Transverse colon (tissue), 4 donors: ENCODE results near the gene CGNL1. TPM values are rescaled to one million over a fixed set of nuclear protein-coding genes. Genes with fewer than 3 reads are reported as not detected.

Experiments
- DNase-seq: peaks from one replicate; pipeline ENCODE4 v3.0.0-alpha.2; 2019
- H3K27ac ChIP-seq, 4 donors: fragments of 200-600 bp; sonication (generic); 2 replicates each; pipeline ENCODE4 v1.5.1; 2016 to 2018; ENCODE audit warnings: inconsistent platforms in 4 of 4
- H3K27me3 ChIP-seq: fragments of 200-600 bp; sonication (generic); 2 replicates; pipeline ENCODE4 v1.5.1; 2017; ENCODE audit warnings: inconsistent platforms
- H3K36me3 ChIP-seq, 4 donors: fragments of 200-600 bp; sonication (generic); 2 replicates each; pipeline ENCODE4 v1.5.1; 2017 to 2019; ENCODE audit warnings: inconsistent platforms in 4 of 4
- H3K4me1 ChIP-seq, 4 donors: fragments of 200-600 bp; sonication (generic); 2 replicates each; pipeline ENCODE4 v1.5.1; 2017 to 2020; ENCODE audit warnings: inconsistent platforms in 4 of 4
- H3K4me3 ChIP-seq, 4 donors: fragments of 200-600 bp; sonication (generic); 1 replicate in 1 of 4; 2 replicates in 3 of 4; pipeline versions ENCODE4 v1.5.1 to v1.6.1; 2017 to 2019; ENCODE audit warnings: inconsistent platforms in 4 of 4
- H3K9me3 ChIP-seq, 2 donors: fragments of 200-600 bp; sonication (generic); 2 replicates each; pipeline ENCODE4 v1.5.1; 2017 to 2019; ENCODE audit warnings: inconsistent platforms in 2 of 2
- EP300 ChIP-seq: sonication (generic); formaldehyde crosslinking; IDR thresholded peaks from one replicate; pipeline ENCODE4 v1.6.1; 2017; ENCODE audit warnings: antibody characterized with exemption, low read depth
- POLR2A ChIP-seq: fragments of 450-650 bp; IDR thresholded peaks from one replicate; pipeline ENCODE4 v1.6.1; 2016; ENCODE audit warnings: antibody characterized with exemption, mild to moderate bottlenecking, moderate library complexity
- POLR2AphosphoS5 ChIP-seq, 3 donors: sonication (generic); formaldehyde crosslinking; IDR thresholded peaks; one replicate each; pipeline ENCODE4 v1.6.1; 2016; ENCODE audit warnings: antibody characterized with exemption in 3 of 3
- WGBS, 2 donors: methylation state at CpG; one replicate each; pipeline ENCODE4 v1.1.5; 2018; ENCODE audit warnings: low coverage in 1 of 2; 5-methylcytosine and 5-hydroxymethylcytosine counted together
- in situ Hi-C, 4 donors: fragments of 200-750 bp; cut with MboI; loops; one replicate each; pipeline versions ENCODE4 v1.15.0 to v1.15.1; 2017; ENCODE audit warnings: low sequenced_read_pairs in 3 of 4, low pct_ligation_motif_present in 1 of 4, low pct_unique_long_range_greater_than_20kb in 1 of 4
- intact Hi-C: fragments of 100-400 bp; cut with DNase I; formaldehyde crosslinking; loops from one replicate; pipeline ENCODE4 v1.15.1; 2023; ENCODE audit warnings: low total_unique reads
- total RNA-seq, 4 donors: library from RNA; depleted of rRNA; stranded (reverse); fragments of >200 nt; gene quantifications; one replicate each; pipeline ENCODE4 v1.1.0, GENCODE V29; 2016
- TF ChIP-seq, protein P1 (sequence below), 5 experiments: fragments of 200-600 bp in 3 of 5; fragments of 450-650 bp in 2 of 5; sonication (generic) in 3 of 5; IDR thresholded peaks; 1 replicate in 2 of 5; 2 replicates in 3 of 5; pipeline ENCODE4 v1.5.1; 2016 to 2017; ENCODE audit warnings: antibody characterized with exemption in 5 of 5, inconsistent platforms in 3 of 5, mild to moderate bottlenecking in 2 of 5, moderate library complexity in 1 of 5

The CGNL1 gene
- total RNA-seq, 4 donors from 2014 or later, result 1.1 to 2.2 (median 1.8) TPM

DNA sequence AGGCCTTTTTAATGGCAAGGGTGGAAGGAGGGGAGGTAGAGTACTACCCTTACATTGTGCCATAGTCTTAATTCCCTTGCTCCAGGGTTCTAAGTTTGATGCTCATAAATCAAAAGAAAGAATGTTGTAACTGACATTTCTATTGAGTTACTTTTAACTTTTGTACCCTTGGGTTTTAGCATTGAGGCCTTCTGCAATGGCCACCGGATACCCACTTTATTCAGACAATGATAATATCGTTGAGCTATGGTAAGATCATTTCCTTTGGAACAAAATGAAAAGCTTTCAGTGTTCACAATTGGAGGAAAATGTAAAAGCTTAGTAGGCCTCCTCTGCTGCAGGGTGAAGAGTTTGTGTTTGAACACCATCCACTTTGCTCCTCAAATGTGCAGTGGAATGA is 16.8 kb downstream of the CGNL1 start:
- H3K4me3 ChIP-seq, result no peak overlapping the region
- WGBS, 2 donors, result 80 to 82% methylated on average over 2 of the region's 2 CpGs
- H3K9me3 ChIP-seq, result no peaks in the 10 kb centered on the region
- H3K4me1 ChIP-seq, result no peaks in the 10 kb centered on the region
- intact Hi-C loops (no loop called here), in situ Hi-C loops (no loop called here)
- H3K36me3 ChIP-seq, result no peaks in the 10 kb centered on the region
- TF ChIP-seq POLR2AphosphoS5 (IDR thresholded peaks at IDR 0.05) (no peak), EP300 (no peak), POLR2A (no peak)
- TF ChIP-seq, protein P1, sequence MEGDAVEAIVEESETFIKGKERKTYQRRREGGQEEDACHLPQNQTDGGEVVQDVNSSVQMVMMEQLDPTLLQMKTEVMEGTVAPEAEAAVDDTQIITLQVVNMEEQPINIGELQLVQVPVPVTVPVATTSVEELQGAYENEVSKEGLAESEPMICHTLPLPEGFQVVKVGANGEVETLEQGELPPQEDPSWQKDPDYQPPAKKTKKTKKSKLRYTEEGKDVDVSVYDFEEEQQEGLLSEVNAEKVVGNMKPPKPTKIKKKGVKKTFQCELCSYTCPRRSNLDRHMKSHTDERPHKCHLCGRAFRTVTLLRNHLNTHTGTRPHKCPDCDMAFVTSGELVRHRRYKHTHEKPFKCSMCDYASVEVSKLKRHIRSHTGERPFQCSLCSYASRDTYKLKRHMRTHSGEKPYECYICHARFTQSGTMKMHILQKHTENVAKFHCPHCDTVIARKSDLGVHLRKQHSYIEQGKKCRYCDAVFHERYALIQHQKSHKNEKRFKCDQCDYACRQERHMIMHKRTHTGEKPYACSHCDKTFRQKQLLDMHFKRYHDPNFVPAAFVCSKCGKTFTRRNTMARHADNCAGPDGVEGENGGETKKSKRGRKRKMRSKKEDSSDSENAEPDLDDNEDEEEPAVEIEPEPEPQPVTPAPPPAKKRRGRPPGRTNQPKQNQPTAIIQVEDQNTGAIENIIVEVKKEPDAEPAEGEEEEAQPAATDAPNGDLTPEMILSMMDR (IDR thresholded peaks at IDR 0.05), result no peak
- no peaks in the 10 kb centered on the region for H3K27me3 ChIP-seq
- no peak for DNase-seq
- H3K27ac ChIP-seq, result no peak overlapping the region

DNA sequence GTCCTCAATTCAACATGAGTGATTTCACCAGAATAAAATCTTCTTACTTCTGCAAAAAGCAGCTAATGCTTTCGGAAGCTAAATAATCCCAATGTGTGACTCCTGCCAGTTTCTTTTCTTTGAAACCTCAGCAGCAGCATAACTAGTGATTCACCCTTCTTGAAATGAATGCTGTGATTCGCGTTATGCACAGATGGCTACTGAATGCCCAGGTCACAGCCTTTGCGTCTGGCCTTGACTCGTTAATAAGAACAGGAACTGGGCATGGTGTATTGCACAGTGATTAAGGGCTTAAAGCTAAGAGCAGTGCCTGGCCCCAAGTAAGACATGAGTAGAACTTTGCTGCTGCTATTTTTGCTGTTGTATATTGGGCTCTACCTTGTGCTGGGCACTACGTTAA is 19.0 kb downstream of the CGNL1 start:
- Histone ChIP-seq H3K4me3 (no peak overlapping the region), H3K27me3 (no peaks in the 10 kb centered on the region), H3K27ac (no peak overlapping the region), H3K9me3 (no peaks in the 10 kb centered on the region), H3K36me3 (no peaks in the 10 kb centered on the region), H3K4me1 (no peaks in the 10 kb centered on the region)
- intact Hi-C loops (no loop called here), in situ Hi-C loops (no loop called here)
- 64 to 75% methylated on average over 6 of the region's 6 CpGs for WGBS, 2 donors
- no peak for DNase-seq
- no peak for TF ChIP-seq EP300
- TF ChIP-seq POLR2AphosphoS5 (IDR thresholded peaks at IDR 0.05), result no peak
- TF ChIP-seq, protein P1 (IDR thresholded peaks at IDR 0.05), result no peak
- TF ChIP-seq POLR2A, result no peak

DNA sequence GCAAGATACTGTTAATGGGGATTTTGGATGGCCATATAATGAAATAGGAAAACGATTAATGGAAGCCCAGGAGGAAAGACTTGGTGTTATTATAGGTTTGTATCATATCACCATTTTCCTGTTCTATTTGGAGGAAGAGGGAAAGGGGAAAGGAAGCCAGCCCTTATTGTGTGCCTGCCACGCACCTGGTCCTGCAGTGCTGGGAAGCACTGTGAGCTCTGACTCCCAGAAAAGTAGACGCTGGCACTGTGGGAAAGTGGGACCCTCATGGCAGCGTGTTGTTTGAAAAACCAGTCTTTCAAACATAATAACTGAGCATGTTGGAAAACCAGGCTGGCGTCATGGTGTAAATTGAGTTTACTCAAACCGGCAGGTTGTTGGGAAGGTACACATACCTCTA is 22.0 kb downstream of the CGNL1 start:
- no peak for TF ChIP-seq EP300
- TF ChIP-seq, protein P1 (IDR thresholded peaks at IDR 0.05), result no peak
- no peak for TF ChIP-seq POLR2AphosphoS5 (IDR thresholded peaks at IDR 0.05)
- TF ChIP-seq POLR2A, result no peak
- intact Hi-C loops (no loop called here), in situ Hi-C loops (no loop called here)
- Histone ChIP-seq H3K27me3 (no peaks in the 10 kb centered on the region), H3K4me3 (no peak overlapping the region), H3K9me3 (no peaks in the 10 kb centered on the region), H3K36me3 (no peaks in the 10 kb centered on the region), H3K4me1 (no peaks in the 10 kb centered on the region), H3K27ac (no peak overlapping the region)
- WGBS, 2 donors, result 78 to 91% methylated on average over 2 to 6 of the region's 6 CpGs
- DNase-seq, result no peak

DNA sequence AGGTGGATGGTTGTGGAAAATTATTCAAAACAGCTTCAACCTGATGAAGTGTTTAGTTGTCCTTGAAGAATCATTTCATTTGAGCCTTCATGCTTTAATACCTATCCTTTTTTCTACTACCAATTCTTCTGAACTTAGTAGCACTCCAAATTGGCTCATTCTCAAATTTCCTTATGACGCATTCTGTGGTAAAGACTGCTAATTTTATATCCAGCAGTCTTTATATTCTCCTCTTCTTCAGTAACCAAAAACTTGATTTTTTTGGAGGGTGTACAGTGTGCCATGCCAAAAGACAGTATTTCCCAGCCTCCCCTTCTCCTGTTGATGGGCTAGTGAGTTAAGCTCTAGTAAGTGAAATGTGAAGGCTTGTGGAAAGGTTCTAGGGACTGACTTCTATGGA is 25.2 kb downstream of the CGNL1 start:
- Histone ChIP-seq H3K9me3 (no peaks in the 10 kb centered on the region), H3K27me3 (no peaks in the 10 kb centered on the region), H3K27ac (no peak overlapping the region), H3K4me1 (no peaks in the 10 kb centered on the region), H3K36me3 (no peaks in the 10 kb centered on the region), H3K4me3 (no peak overlapping the region)
- no peak for DNase-seq
- TF ChIP-seq EP300 (no peak), POLR2AphosphoS5 (IDR thresholded peaks at IDR 0.05) (no peak), POLR2A (no peak)
- TF ChIP-seq, protein P1 (IDR thresholded peaks at IDR 0.05), result no peak
- WGBS, 2 donors, result 82 to 93% methylated on average over 1 of the region's 1 CpG
- in situ Hi-C loops, result no loop called here
- intact Hi-C loops, result no loop called here
